Activated T-cell treated with anti-CD3 and anti-CD28 coated beads, Interleukin-2, amount 50 U/mL, for 4 hours (primary cell): ENCODE results near the gene CRY1. TPM values are rescaled to one million over a fixed set of nuclear protein-coding genes. Genes with fewer than 3 reads are reported as not detected.

Experiments used
- ATAC-seq, 2 donors: fragments of 200-7000 bp; cut with Tn5 transposase; one replicate each; pipeline ENCODE4 v1.10.0; 2021
- DNase-seq: peaks from one replicate; pipeline ENCODE4 v3.0.0-alpha.2; 2020
- H3K27me3 Mint-ChIP-seq: one replicate; pipeline ENCODE4 v1.8.0; 2021; ENCODE audit warnings: low read depth, mixed read lengths
- H3K36me3 Mint-ChIP-seq: one replicate; pipeline ENCODE4 v1.8.0; 2022; ENCODE audit warnings: mixed read lengths; ENCODE audit not compliant: insufficient read depth
- H3K4me1 Mint-ChIP-seq: one replicate; pipeline ENCODE4 v1.8.0; 2021; ENCODE audit warnings: low read depth, mixed read lengths
- H3K4me3 Mint-ChIP-seq: one replicate; pipeline ENCODE4 v1.8.0; 2021; ENCODE audit warnings: mild to moderate bottlenecking, moderate library complexity, mixed read lengths
- H3K9me3 Mint-ChIP-seq: one replicate; pipeline ENCODE4 v1.8.0; 2021; ENCODE audit warnings: mixed read lengths
- total RNA-seq, 3 donors: library from RNA; stranded (reverse); gene quantifications; one replicate each; pipeline ENCODE4 v1.2.1, GENCODE V29; 2021

CRY1 gene
- total RNA-seq, 3 donors from 2014 or later: 30.5 to 34.4 (median 30.5) TPM

- DNase-seq: no peak
- Mint-ChIP-seq H3K36me3 (peaks cover 31% of the 10 kb centered on the region), H3K4me3 (no peak overlapping the region), H3K27me3 (no peaks in the 10 kb centered on the region), H3K9me3 (no peaks in the 10 kb centered on the region), H3K4me1 (peaks cover 18% of the 10 kb centered on the region)
- no peak for ATAC-seq
Observed at GRCh38 chr12:106964526-106964925, 128.8 kb downstream of the CRY1 start.

GRCh38 chr12:106962286-106962685 is 131.1 kb downstream of the CRY1 start:
- Mint-ChIP-seq H3K9me3 (no peaks in the 10 kb centered on the region), H3K27me3 (no peaks in the 10 kb centered on the region), H3K4me3 (no peak overlapping the region), H3K36me3 (peaks cover 25% of the 10 kb centered on the region), H3K4me1 (peaks cover 32% of the 10 kb centered on the region)
- no peak for DNase-seq
- no peak for ATAC-seq

- no peaks in the 10 kb centered on the region for H3K27me3 Mint-ChIP-seq
- H3K9me3 Mint-ChIP-seq: no peaks in the 10 kb centered on the region
- H3K4me1 Mint-ChIP-seq: peaks cover 32% of the 10 kb centered on the region
- ATAC-seq: no peak
- DNase-seq: no peak
- no peak overlapping the region for H3K4me3 Mint-ChIP-seq
- peaks cover 22% of the 10 kb centered on the region for H3K36me3 Mint-ChIP-seq
Observed at GRCh38 chr12:106960443-106960842, 132.9 kb downstream of the CRY1 start.

GRCh38 chr12:106957583-106957982 is 135.8 kb downstream of the CRY1 start:
- Mint-ChIP-seq H3K9me3 (no peaks in the 10 kb centered on the region), H3K27me3 (no peaks in the 10 kb centered on the region), H3K4me1 (peaks cover 33% of the 10 kb centered on the region), H3K4me3 (peak overlapping the region; percentile 95), H3K36me3 (peaks cover 8% of the 10 kb centered on the region)
- DNase-seq (no peak), ATAC-seq (no peak)

- Mint-ChIP-seq H3K9me3 (no peaks in the 10 kb centered on the region), H3K4me1 (peaks cover 31% of the 10 kb centered on the region), H3K36me3 (peaks cover 2% of the 10 kb centered on the region), H3K27me3 (no peaks in the 10 kb centered on the region), H3K4me3 (peak overlapping the region; percentile 95)
- ATAC-seq (peak; percentile 58 to 60), DNase-seq (peak; percentile 21)
Observed at GRCh38 chr12:106956048-106956578, 137.2 kb downstream of the CRY1 start.

GRCh38 chr12:106955377-106956047 is 137.8 kb downstream of the CRY1 start, which contains the start of gene TMEM263:
Gene TMEM263, plus strand, starts transcription at chr12:106955907. Its CDS starts 11,210 bp downstream, at chr12:106967117.
- H3K36me3 Mint-ChIP-seq: peaks cover 2% of the 10 kb centered on the region
- ATAC-seq: peak; percentile 80 to 82
- H3K4me3 Mint-ChIP-seq: peak within 1 kb of the TSS; percentile 95
- peaks cover 27% of the 10 kb centered on the region for H3K4me1 Mint-ChIP-seq
- peak; percentile 90 for DNase-seq
- no peaks in the 10 kb centered on the region for H3K9me3 Mint-ChIP-seq
- H3K27me3 Mint-ChIP-seq: no peaks in the 10 kb centered on the region

- DNase-seq (peak; percentile 6), ATAC-seq (peak; percentile 16 to 18)
- Mint-ChIP-seq H3K36me3 (peaks cover 2% of the 10 kb centered on the region), H3K4me1 (peaks cover 27% of the 10 kb centered on the region), H3K4me3 (peak overlapping the region; percentile 88), H3K27me3 (no peaks in the 10 kb centered on the region), H3K9me3 (no peaks in the 10 kb centered on the region)
Observed at GRCh38 chr12:106954462-106955376, 138.6 kb downstream of the CRY1 start.

- H3K27me3 Mint-ChIP-seq: no peaks in the 10 kb centered on the region
- peaks cover 24% of the 10 kb centered on the region for H3K4me1 Mint-ChIP-seq
- DNase-seq (no peak), ATAC-seq (no peak)
- no peak overlapping the region for H3K4me3 Mint-ChIP-seq
- no peaks in the 10 kb centered on the region for H3K36me3 Mint-ChIP-seq
- peaks cover 4% of the 10 kb centered on the region for H3K9me3 Mint-ChIP-seq
Observed at GRCh38 chr12:106953352-106954250, 139.7 kb downstream of the CRY1 start.

GRCh38 chr12:106950591-106950990 is 142.8 kb downstream of the CRY1 start:
- H3K4me1 Mint-ChIP-seq: peaks cover 10% of the 10 kb centered on the region
- ATAC-seq (no peak), DNase-seq (no peak)
- H3K36me3 Mint-ChIP-seq: no peaks in the 10 kb centered on the region
- peaks cover 4% of the 10 kb centered on the region for H3K9me3 Mint-ChIP-seq
- no peak overlapping the region for H3K4me3 Mint-ChIP-seq
- no peaks in the 10 kb centered on the region for H3K27me3 Mint-ChIP-seq

GRCh38 chr12:106947461-106947860 is 145.9 kb downstream of the CRY1 start:
- DNase-seq (no peak), ATAC-seq (no peak)
- no peak overlapping the region for H3K4me3 Mint-ChIP-seq
- no peaks in the 10 kb centered on the region for H3K36me3 Mint-ChIP-seq
- peaks cover 7% of the 10 kb centered on the region for H3K9me3 Mint-ChIP-seq
- H3K27me3 Mint-ChIP-seq: peaks cover 2% of the 10 kb centered on the region
- peaks cover 4% of the 10 kb centered on the region for H3K4me1 Mint-ChIP-seq

- DNase-seq (no peak), ATAC-seq (no peak)
- no peaks in the 10 kb centered on the region for H3K4me1 Mint-ChIP-seq
- no peaks in the 10 kb centered on the region for H3K36me3 Mint-ChIP-seq
- H3K9me3 Mint-ChIP-seq: peaks cover 7% of the 10 kb centered on the region
- no peak overlapping the region for H3K4me3 Mint-ChIP-seq
- peaks cover 2% of the 10 kb centered on the region for H3K27me3 Mint-ChIP-seq
Observed at GRCh38 chr12:106945261-106945851, 148.0 kb downstream of the CRY1 start.

- ATAC-seq: no peak
- H3K9me3 Mint-ChIP-seq: peaks cover 3% of the 10 kb centered on the region
- H3K36me3 Mint-ChIP-seq: no peaks in the 10 kb centered on the region
- no peaks in the 10 kb centered on the region for H3K4me1 Mint-ChIP-seq
- no peak for DNase-seq
- peaks cover 2% of the 10 kb centered on the region for H3K27me3 Mint-ChIP-seq
- H3K4me3 Mint-ChIP-seq: no peak overlapping the region
Observed at GRCh38 chr12:106942775-106943174, 150.6 kb downstream of the CRY1 start.

- no peak overlapping the region for H3K4me3 Mint-ChIP-seq
- H3K36me3 Mint-ChIP-seq: no peaks in the 10 kb centered on the region
- peaks cover 3% of the 10 kb centered on the region for H3K9me3 Mint-ChIP-seq
- H3K4me1 Mint-ChIP-seq: no peaks in the 10 kb centered on the region
- DNase-seq (no peak), ATAC-seq (no peak)
- H3K27me3 Mint-ChIP-seq: peaks cover 2% of the 10 kb centered on the region
Observed at GRCh38 chr12:106941481-106942156, 151.7 kb downstream of the CRY1 start.
